Measurements from ENCODE around the gene AMH. TPM values are rescaled to one million over a fixed set of nuclear protein-coding genes. Genes with fewer than 3 reads are reported as not detected.

The AMH gene
- total and polyA plus RNA-seq, 10 donors, result 0.20 to 5.7 (median 1.0) TPM

GRCh38 chr19:2252055-2252796 lies 3.1 kb downstream of the AMH start:
- Histone ChIP-seq H3K36me3 (peaks cover 4 to 25% (median 15%) of the 10 kb centered on the region in 6 donors), H3K4me1 (peaks cover 23 to 83% (median 56%) of the 10 kb centered on the region in 6 donors), H3K9me3 (no peaks in the 10 kb centered on the region), H3K4me3 (peak overlapping the region; percentile 4 to 71 (median 38)), H3K27me3 (replicated peaks in 1 of 7) (peaks cover 11 to 52% (median 47%) of the 10 kb centered on the region in 7 donors), H3K27ac (no peak overlapping the region)
- no peak for DNase-seq
- intact Hi-C loops (cut with DNase I; ENCODE audit: low total_unique reads), result no loop called here
- WGBS, 5 donors, result 5 to 13% (median 6%) methylated on average over 59 to 74 of the region's 74 CpGs
- TF ChIP-seq POLR2A (IDR thresholded peaks at IDR 0.05), result no peak
- no peak for TF ChIP-seq POLR2AphosphoS5 (IDR thresholded peaks at IDR 0.05)
- no peak for TF ChIP-seq CTCF (IDR thresholded peaks at IDR 0.05 in 8 of 11, conservative IDR thresholded peaks at IDR 0.05 in 3 of 11)

GRCh38 chr19:2252797-2253105 lies 3.6 kb downstream of the AMH start:
- peaks cover 0 to 20% (median 10%) of the 10 kb centered on the region in 6 donors for H3K36me3 ChIP-seq
- 4 to 7% (median 6%) methylated on average over 7 to 18 of the region's 18 CpGs for WGBS, 5 donors
- peaks cover 23 to 84% (median 59%) of the 10 kb centered on the region in 6 donors for H3K4me1 ChIP-seq
- H3K27ac ChIP-seq, result peak overlapping the region in 1 of 8 donors; percentile 27
- H3K9me3 ChIP-seq, result no peaks in the 10 kb centered on the region
- intact Hi-C loops (cut with DNase I; ENCODE audit: low total_unique reads), result no loop called here
- peak; percentile 79 for DNase-seq
- H3K4me3 ChIP-seq, result peak overlapping the region; percentile 4 to 71 (median 38)
- peaks cover 11 to 52% (median 47%) of the 10 kb centered on the region in 7 donors for H3K27me3 ChIP-seq (replicated peaks in 1 of 7)
- no peak for TF ChIP-seq POLR2A (IDR thresholded peaks at IDR 0.05)
- TF ChIP-seq POLR2AphosphoS5 (IDR thresholded peaks at IDR 0.05), result no peak
- TF ChIP-seq CTCF (IDR thresholded peaks at IDR 0.05 in 8 of 11, conservative IDR thresholded peaks at IDR 0.05 in 3 of 11), result no peak

GRCh38 chr19:2253106-2254063 lies 4.3 kb downstream of the AMH start:
- Histone ChIP-seq H3K27me3 (replicated peaks in 1 of 7) (peaks cover 11 to 52% (median 47%) of the 10 kb centered on the region in 7 donors), H3K4me3 (peak overlapping the region; percentile 4 to 71 (median 38)), H3K36me3 (peaks cover 0 to 13% (median 4%) of the 10 kb centered on the region in 6 donors), H3K27ac (peak overlapping the region in 2 of 8 donors; percentile 27 to 35), H3K4me1 (peaks cover 23 to 91% (median 61%) of the 10 kb centered on the region in 6 donors), H3K9me3 (no peaks in the 10 kb centered on the region)
- TF ChIP-seq POLR2A (IDR thresholded peaks at IDR 0.05) (no peak), CTCF (IDR thresholded peaks at IDR 0.05 in 8 of 11, conservative IDR thresholded peaks at IDR 0.05 in 3 of 11) (peak in 9 of 11 experiments; percentile 25 to 64 (median 45)), POLR2AphosphoS5 (IDR thresholded peaks at IDR 0.05) (peak; percentile 34 to 74 (median 40))
- DNase-seq, result peak; percentile 89
- WGBS, 5 donors, result 7 to 13% (median 9%) methylated on average over 17 to 77 of the region's 77 CpGs
- intact Hi-C loops (cut with DNase I; ENCODE audit: low total_unique reads), result no loop called here

Measured in spleen (tissue), 11 donors.